ENCODE measurements around the gene FASTKD1. TPM values are rescaled to one million over a fixed set of nuclear protein-coding genes. Genes with fewer than 3 reads are reported as not detected.

FASTKD1 gene
- total RNA-seq, 2 donors from 2014 or later, result 59.6 to 60.2 TPM

DNA sequence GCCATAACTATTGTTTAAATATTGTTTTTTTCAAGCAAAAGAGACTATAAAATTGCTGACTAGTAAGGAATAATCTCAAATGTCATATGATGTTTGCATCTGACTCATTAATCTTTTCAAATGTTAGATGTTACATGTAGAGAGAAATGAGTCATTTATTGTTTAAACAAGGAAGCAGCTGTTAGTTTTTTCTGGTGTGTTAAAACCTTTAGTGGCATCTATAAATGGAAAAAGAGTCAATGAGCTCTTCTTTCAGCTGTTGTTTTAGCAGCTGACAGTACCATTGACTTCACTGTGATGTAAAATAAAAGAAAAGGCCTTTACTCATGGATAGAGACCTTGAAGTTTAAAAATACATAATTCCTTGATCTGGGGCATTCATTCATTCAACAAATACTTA is 66.0 kb downstream of the FASTKD1 start:
- no peaks in the 10 kb centered on the region for H3K4me1 Mint-ChIP-seq

DNA sequence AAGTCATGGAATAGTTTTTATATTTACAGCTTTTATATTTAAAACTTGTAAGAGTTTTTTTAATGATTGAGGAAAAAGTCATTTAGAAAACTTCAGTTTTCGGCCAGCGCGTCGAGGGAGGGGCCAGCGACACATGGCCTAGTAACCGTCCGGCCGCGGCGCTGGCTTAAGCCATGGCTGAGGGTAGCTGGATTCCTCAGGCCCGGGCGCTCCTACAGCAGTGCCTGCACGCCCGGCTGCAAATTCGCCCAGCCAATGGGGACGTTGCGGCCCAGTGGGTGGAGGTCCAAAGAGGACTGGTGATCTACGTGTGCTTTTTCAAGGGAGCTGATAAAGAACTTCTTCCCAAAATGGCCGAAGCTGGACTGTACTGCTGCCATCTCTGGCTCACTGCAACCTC is 69.0 kb downstream of the FASTKD1 start:
- H3K4me3 Mint-ChIP-seq, result no peak overlapping the region

More for the DNA sequence above, 66.0 kb downstream of the FASTKD1 start:
- Mint-ChIP-seq H3K36me3 (ENCODE audit: low read depth) (no peaks in the 10 kb centered on the region), H3K9me3 (no peaks in the 10 kb centered on the region), H3K27me3 (no peaks in the 10 kb centered on the region), H3K4me3 (no peak overlapping the region), H3K27ac (peak overlapping the region; percentile 61)
- peak; percentile 61 for ATAC-seq (replicated peaks)

DNA sequence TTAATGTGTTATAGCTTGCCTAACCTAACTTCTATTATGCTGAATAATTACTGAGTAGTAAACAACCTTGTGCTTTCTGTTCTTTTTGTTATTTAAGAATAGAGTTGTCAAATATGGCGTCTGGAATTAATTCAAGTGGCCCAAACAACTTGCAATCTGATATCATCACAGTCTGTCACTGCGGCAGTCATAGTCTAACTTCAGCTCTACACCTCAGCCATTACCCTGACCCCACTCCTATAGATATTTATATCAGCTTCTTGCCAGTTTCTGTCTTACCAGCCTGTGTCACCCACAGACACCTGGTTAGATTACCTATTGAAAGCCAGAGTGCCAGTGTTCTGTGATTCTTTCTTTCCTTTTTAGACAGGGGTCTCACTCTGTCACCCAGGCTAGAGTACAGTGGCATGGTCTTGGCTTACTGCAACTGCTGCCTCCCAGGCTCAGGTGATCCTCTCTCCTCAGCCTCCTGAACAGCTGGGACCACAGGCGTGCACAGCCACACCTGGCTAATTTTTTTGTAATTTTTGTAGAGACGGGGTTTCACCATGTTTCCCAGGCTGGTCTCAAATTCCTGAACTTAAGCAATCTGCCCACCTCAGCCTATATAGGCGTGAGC is 78.2 kb downstream of the FASTKD1 start:
- no peaks in the 10 kb centered on the region for H3K27me3 Mint-ChIP-seq
- no peaks in the 10 kb centered on the region for H3K4me1 Mint-ChIP-seq
- no peak overlapping the region for H3K27ac Mint-ChIP-seq
- no peak overlapping the region for H3K4me3 Mint-ChIP-seq
- no peaks in the 10 kb centered on the region for H3K9me3 Mint-ChIP-seq
- ATAC-seq (replicated peaks), result no peak
- H3K36me3 Mint-ChIP-seq (ENCODE audit: low read depth), result no peaks in the 10 kb centered on the region

More for the DNA sequence above, 69.0 kb downstream of the FASTKD1 start:
- H3K36me3 Mint-ChIP-seq (ENCODE audit: low read depth), result no peaks in the 10 kb centered on the region
- no peak overlapping the region for H3K27ac Mint-ChIP-seq
- no peaks in the 10 kb centered on the region for H3K27me3 Mint-ChIP-seq
- no peaks in the 10 kb centered on the region for H3K4me1 Mint-ChIP-seq
- no peak for ATAC-seq (replicated peaks)
- no peaks in the 10 kb centered on the region for H3K9me3 Mint-ChIP-seq

DNA sequence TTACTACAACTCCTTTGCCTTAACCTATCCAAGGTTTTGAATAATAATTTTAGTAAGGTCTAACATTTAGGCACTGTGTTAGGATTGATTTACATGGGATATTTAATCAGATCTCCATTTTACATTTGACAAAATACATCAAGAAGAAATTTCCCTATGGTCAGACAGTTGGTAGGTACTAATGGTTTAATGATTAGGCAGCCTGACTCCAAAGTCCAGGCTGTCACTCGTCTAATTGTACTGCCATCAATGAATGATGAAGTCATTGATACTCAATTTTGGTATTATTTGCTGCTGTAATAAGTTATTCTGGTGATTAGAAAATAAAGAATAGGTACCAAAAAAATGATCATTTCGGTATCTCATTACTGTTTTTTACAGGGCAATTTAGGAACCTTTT is 80.3 kb downstream of the FASTKD1 start:
- H3K9me3 Mint-ChIP-seq, result no peaks in the 10 kb centered on the region
- no peaks in the 10 kb centered on the region for H3K4me1 Mint-ChIP-seq
- H3K36me3 Mint-ChIP-seq (ENCODE audit: low read depth), result no peaks in the 10 kb centered on the region
- no peak for ATAC-seq (replicated peaks)
- H3K4me3 Mint-ChIP-seq, result no peak overlapping the region
- H3K27me3 Mint-ChIP-seq, result no peaks in the 10 kb centered on the region
- H3K27ac Mint-ChIP-seq, result no peak overlapping the region

DNA sequence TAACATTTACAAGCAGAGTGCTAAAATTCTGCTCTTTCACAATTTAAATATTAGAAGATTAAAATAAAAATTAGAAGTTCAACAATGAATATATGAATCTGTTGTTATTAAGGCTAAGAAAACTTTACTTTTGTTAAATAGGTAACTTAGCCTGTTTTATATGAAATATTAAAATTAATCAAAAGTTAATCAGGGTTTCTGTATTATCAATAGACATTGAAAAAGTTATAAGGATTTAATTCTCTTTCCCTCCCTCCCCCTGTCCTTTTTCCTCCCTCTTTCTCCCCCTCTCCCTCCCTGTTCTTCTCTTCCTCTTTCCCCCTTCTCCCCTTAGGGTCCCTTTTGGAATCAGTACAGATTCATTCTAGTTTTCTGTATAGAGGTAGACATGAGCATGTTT is 82.3 kb downstream of the FASTKD1 start:
- Mint-ChIP-seq H3K27ac (no peak overlapping the region), H3K4me3 (no peak overlapping the region), H3K36me3 (ENCODE audit: low read depth) (no peaks in the 10 kb centered on the region), H3K9me3 (no peaks in the 10 kb centered on the region), H3K27me3 (no peaks in the 10 kb centered on the region), H3K4me1 (no peaks in the 10 kb centered on the region)
- ATAC-seq (replicated peaks), result no peak

- no peaks in the 10 kb centered on the region for H3K4me1 Mint-ChIP-seq
- H3K36me3 Mint-ChIP-seq (ENCODE audit: low read depth), result no peaks in the 10 kb centered on the region
- H3K27ac Mint-ChIP-seq, result no peak overlapping the region
- H3K27me3 Mint-ChIP-seq, result no peaks in the 10 kb centered on the region
- no peak overlapping the region for H3K4me3 Mint-ChIP-seq
- no peaks in the 10 kb centered on the region for H3K9me3 Mint-ChIP-seq
- ATAC-seq (replicated peaks), result no peak
Measured at GRCh38 chr2:169490834-169491233, 82.8 kb downstream of the FASTKD1 start.

GRCh38 chr2:169486487-169486886 is 87.2 kb downstream of the FASTKD1 start:
- Mint-ChIP-seq H3K4me3 (no peak overlapping the region), H3K27me3 (no peaks in the 10 kb centered on the region), H3K4me1 (no peaks in the 10 kb centered on the region), H3K36me3 (ENCODE audit: low read depth) (no peaks in the 10 kb centered on the region), H3K9me3 (no peaks in the 10 kb centered on the region), H3K27ac (no peak overlapping the region)
- ATAC-seq (replicated peaks), result peak; percentile 42

DNA sequence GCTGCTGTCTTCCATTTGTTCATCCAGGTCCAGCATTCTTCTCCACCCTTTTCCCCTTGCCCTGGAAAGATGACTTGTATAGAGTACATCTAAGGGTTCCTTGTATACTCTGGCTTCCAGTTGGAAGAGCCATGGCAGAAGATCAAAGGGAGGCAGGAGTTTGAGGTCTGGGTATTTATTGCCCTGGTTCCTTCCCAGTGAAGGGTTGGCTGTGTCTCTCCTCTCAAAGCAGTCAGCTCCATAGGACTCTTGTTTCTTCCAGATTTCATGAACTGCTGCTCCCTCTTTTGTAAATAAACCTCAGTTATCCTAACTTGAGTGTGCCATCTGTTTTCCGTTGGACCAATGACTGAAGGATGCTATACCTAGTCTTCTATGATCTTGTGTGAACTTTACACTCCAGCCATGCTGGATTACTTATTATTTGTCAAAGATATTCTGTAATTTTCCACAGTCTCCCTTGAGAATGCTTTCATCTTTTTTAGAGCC is 88.0 kb downstream of the FASTKD1 start:
- no peak for ATAC-seq (replicated peaks)
- Mint-ChIP-seq H3K9me3 (no peaks in the 10 kb centered on the region), H3K4me3 (no peak overlapping the region), H3K27me3 (no peaks in the 10 kb centered on the region), H3K36me3 (ENCODE audit: low read depth) (no peaks in the 10 kb centered on the region), H3K27ac (no peak overlapping the region), H3K4me1 (no peaks in the 10 kb centered on the region)

DNA sequence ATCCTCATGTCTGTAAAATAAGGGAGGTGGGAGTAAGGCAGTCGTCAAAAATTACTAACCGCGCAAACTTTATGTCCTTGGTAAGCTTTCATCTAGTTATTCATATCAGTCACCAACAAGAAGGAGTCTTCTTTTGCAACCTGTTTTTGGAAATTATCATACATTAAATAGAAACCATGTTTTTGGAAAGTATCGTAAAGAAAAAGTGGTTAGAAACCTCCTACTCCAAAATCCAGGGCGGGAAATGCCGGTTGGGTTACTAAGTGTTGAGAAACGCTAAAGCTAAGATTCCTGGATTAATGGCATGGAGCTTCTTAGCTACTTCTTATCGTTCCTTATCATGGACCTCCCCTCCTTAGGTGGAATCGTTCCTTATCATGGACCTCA is 93.6 kb downstream of the FASTKD1 start:
- H3K9me3 Mint-ChIP-seq, result no peaks in the 10 kb centered on the region
- H3K27ac Mint-ChIP-seq, result peak overlapping the region; percentile 66
- H3K4me1 Mint-ChIP-seq, result no peaks in the 10 kb centered on the region
- ATAC-seq (replicated peaks), result no peak
- peak overlapping the region; percentile 84 for H3K4me3 Mint-ChIP-seq
- H3K27me3 Mint-ChIP-seq, result no peaks in the 10 kb centered on the region
- no peaks in the 10 kb centered on the region for H3K36me3 Mint-ChIP-seq (ENCODE audit: low read depth)

Other genes with a start within 250 kb of the FASTKD1 start
- 1 to 10 TPM in 1 of 2 donors, under 1 TPM in 1; 0.22 to 4.4 TPM for gene LRP2, start 211.3 kb downstream of the FASTKD1 start, total RNA-seq
- gene BBS5, start 94.4 kb downstream of the FASTKD1 start, total RNA-seq, result 1 to 10 TPM; 1.8 to 4.0 TPM
- not detected for gene KLHL41, start 64.2 kb downstream of the FASTKD1 start, total RNA-seq
- gene PPIG, start 10.5 kb upstream of the FASTKD1 start, total RNA-seq, result 10 to 100 TPM; 53.0 to 60.3 TPM
- gene CFAP210, start 120.5 kb upstream of the FASTKD1 start, total RNA-seq, result not detected
- gene PHOSPHO2, start 120.6 kb upstream of the FASTKD1 start, total RNA-seq, result 1 to 10 TPM; 2.9 to 4.3 TPM
- gene KLHL23, start 160.0 kb upstream of the FASTKD1 start, total RNA-seq, result 10 to 100 TPM in 1 of 2 donors, 1 to 10 TPM in 1; 3.2 to 10.4 TPM
- gene SSB, start 225.0 kb upstream of the FASTKD1 start, total RNA-seq, result 100 to 1,000 TPM in 1 of 2 donors, 10 to 100 TPM in 1; 39.5 to 112 TPM